OCI-M1 (cell line): Measurements from ENCODE around the gene TRIO.

ENCODE experiments used
- DNase-seq: peaks from one replicate; lab custom pipeline; 2025; lab: John Stamatoyannopoulos, UW

Gene TRIO

DNA sequence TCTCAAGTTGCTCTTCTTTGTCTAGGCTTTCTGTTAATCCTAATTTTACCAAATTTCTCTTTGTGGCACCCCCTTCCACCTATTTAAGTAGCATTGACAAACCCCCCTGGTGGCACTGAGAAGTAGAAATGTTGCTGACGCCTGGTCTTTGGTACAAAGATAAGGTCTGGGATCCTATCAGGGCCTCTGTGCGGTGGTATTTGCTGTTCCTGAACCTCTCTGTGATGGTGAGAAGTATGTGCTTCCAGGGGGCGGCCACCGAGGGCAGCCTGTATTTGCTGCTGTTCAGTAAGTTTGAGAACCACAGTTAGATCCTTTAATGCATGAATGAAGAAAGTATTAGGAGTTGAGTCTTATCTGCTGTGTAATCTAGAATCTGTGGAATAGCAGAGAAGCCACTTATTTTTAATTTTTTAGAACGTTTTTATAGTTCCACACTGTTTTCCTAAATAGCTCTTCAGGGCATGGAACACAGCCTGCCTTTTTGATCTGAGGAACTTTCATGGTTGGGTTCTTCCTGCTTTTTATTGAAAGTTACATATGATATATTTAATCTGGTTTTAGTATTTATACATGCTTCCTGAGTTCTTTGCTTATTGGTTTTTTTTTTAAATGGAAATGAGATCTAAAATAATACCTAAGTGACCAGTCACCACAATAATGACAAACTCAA lies 124.2 kb downstream of the TRIO start:
- DNase-seq = no peak

DNA sequence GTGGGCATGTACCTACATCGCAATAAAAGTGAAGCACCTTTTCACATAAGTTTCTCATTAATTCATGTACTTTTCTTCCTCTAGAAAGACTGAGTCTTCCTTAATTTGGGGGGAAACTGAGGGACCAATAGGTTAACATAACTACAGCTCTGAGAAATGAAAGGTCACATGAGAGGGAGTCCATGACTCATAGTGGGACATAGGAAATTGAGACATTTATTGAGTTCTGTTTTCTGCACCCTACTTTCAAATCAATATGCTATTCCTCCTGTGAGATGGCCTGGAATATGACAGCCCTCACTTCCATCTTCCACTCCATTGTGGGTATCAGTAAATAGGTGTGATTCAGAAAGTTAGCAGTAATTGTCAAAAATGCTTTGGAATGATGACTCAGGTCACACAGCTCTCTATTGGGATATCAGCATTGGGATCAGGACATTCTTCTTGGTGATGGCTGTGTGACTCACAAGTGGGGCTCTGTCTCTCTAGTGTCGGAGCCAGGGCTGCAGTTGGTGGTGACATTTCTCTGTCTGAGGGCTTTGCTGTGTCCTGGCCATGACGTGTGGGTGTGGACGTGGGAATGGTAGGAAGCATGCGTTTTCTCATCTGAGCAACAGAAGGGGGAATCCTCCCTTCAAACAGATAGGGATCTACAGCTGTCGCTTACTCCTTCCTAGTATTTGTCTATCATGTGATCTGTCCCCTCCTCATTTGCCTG lies 125.0 kb downstream of the TRIO start:
- no peak for DNase-seq

DNA sequence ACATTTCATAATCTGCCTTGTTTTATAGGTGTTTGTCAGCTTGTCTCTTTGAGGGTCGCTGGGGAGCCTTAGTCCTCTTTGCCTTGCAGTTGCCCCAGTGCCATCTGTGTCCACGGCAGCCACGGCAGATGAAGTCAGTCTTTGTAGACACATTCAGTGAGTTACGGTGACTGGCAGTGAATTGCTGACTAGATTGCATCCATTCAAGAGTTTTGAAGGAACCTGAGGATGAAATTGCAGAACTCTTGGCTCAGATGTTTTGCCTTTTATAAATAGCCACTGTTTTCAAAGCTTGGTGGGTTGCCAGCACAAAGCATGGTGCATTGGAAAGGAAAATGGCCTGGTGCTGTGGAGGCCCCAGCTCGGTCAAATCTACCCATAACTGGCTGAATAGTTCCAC lies 125.6 kb downstream of the TRIO start:
- DNase-seq = no peak

DNA sequence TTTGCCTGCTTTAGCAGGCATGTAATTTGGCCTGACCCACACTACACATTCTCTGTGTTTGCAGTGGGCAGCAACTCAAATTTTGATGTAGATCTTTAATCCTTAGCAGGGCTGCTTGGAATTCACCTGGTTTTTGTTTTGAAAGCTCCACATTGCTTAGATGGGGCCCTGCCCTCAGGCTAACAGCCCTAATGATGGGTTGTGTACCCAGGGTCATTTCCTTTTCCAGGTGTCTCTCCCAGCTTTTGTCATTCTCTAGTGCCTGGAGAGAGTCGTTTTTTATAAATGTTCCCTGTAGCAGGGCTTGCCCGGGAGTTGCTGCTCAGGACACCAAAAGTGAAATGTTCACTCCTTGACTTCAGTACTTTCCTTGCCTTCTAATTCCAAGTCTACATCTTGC lies 126.3 kb downstream of the TRIO start:
- DNase-seq = no peak

DNA sequence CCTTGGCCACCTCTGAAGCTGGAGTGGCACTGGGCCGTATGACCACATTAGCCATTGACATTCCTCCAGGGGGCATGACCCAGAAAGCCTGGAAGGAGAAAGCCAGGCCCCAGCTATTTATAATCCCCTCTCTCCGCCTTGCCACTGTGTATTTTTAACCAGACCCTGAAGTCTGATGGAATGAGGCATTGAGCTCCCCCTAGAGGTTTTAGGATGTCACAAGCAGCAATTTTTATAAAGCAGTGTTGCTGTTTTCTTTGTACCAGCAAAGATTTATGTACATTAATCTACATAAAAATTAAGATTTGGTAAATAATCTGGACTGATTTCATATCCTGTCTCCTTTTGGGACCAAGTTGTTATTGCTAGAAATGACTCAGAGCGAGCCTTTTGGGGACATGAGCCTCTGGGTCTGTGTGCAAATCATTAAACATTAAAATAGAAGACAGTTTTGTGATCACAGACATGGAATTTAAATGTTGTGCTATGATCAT lies 127.1 kb downstream of the TRIO start:
- DNase-seq = peak; percentile 35

DNA sequence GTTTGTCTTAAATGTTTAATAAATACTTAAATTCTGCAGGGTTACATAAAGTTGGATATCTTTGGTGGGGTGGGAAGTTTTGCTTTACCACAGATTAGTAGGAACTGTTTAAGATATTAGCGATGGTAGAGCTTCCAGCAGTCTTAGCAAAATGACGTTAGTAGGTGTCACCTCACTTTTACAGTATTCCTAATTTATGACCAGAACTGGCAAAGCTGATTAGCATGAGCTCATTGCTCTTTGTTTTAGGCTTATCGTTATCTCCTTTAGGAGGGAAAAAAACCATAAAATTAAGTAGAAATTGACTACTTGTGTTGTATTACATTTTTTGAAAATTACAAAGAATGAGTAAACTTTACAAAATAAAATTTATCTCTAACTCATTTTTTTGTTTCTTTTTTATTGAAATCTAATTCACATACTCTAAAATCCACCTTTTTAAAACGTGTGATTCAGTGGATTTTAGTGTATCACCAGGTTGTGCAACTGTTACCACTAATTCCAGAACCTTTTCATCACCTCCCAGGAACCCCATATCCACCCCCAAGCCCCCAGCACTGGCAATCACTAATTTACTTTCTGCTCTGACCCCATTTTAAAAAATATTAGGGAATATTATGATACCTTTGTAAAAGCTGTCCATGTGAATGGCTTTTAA lies 129.5 kb downstream of the TRIO start:
- no peak for DNase-seq

DNA sequence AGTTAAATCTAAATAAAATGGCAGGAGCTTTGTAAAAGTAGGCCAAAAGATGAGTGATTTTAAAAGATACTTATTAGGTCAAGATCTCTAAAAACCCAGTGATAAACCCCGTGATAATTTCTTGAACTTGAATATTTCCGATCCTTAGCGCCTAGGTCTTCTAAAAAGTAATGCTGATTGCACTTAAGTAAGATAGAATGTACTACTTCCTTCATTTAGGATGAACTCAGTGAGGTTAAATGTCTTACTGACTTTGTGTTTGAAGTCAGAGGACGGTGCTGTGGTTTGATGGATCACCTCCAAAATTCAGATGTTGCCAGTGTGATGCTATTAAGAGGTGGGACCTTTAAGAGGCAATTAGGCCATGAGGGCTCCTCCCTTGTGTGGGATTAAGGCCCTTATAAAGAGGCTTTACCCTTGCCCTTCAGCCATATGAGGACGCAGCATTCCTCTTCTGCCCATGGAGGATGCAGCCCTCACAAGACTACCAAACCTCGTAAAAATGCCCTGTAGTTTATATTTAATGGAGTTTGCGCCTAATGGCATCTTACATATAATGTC lies 130.1 kb downstream of the TRIO start:
- no peak for DNase-seq

DNA sequence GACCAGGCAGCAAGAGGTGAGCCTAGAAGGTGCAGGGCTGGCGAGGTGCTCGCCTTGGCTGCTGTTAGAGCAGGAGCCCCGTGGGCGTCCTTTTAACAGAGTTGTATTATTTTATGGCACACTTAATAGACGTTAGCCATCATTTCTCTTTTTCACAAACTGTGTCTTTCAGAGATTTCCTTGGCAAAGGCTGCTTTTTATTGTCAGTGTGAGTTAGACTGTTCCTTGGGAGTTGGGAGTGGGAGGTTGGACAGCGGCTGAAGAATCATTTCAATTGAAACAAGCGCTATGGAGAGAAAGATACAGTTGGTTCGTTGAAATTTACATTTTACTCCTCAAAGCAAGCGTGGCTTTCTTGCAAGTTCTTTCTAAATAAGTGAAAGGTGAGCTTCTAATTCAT lies 133.2 kb downstream of the TRIO start:
- no peak for DNase-seq

DNA sequence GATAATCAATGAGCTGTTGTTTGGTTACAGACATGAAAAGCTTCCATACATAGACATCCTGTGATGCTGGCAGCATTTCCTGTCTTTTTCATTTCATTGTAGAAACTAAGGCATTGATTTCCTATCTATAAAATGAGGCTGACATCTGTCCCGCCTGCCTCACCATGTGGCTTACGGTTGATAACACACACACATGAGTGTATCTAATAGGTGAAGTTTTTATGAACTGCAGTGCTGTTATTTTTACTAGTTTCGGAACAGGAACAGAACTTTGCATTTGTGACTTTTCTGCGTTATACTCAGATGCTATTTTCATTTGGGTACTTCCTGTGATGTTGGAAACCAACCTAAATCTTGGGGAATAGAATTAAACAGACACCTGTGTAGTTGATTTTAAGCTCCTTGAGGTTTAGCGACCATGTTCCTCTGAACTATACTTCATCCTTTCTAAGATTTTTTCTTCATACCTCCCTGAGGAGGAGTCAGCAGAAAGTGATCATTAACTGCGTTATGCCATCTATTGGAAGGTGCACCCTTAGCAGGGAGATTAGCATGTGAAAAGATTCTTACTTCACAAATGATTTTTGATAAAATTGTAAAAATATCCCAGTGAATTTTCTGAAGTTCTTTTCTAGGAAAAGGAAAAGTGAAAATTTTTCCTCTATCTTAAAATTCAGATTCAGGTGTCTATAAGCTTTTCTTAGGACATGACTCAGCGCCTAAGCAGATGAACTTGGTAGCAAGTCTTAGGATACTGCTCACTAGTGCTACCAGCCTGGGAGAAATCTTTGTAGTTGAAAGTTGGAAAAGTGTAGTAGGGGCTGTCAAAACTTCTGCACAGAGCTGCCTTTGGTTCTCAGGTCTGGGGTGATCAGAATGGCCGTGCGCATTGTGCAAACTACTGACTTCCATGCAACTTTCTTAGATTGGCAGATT lies 134.5 kb downstream of the TRIO start:
- DNase-seq = no peak

DNA sequence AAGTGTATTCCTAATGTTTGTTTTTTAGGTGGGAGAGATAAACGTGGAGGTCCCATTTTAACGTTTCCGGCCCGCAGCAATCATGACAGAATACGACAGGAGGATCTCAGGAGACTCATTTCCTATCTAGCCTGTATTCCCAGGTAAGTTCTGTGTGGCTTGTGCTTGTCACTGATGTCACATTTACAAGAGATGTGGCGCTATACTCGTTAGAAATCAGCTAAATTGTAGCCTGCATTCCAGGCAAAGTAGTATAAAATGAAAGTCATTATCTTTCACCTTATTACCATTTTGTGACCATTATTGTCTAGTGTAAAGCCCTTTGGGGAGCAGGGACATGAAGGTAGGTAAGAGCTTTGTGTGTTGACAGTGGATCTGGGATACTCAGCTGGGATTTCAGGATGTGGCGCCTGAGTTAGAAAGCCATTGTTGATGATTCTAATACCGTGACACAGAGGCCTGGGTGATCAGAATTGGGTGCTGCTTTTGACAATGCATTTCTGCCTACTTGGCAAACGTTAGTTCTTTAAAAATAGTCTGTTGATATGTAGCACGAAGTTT lies 137.2 kb downstream of the TRIO start:
- DNase-seq = no peak

DNA sequence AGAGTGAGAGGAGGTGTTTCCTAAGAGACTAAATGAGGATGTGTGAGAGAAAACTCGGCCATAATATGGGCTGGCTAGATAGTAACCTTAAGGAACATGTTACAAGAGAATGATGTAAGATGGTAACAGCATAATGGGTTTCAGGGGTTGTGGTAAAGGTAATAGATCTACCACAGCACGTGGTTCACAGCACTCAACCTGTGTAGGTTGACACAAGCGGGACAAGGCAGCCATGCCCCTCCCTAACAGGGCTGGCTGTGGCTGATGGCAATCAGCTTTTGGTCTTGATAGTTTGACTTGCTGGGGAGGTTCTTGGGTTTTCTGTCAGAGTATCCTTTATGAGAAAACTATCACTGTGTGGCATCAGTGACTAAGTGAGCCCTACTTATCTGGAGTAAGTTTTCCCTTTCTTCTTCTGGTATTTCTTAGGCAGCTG lies 138.6 kb downstream of the TRIO start:
- peak; percentile 3 for DNase-seq

DNA sequence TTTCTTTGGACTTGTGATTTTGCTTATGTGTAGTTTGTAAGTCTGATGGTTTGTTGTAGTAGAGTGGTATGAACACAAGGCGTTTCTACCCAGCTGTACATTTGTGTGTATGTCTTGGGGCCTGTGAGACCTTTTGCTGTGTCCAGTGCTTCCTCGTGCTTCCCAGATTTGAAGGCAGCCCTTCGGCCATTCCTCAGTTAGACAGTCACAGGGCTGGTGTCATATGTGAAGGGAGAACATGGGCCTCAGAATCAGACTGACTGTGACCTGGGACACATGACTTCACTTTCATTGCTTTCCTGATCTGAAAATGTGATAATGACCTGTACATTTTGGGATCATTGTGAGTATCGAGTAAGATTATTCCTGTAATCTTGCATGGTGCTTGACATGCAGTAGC lies 140.0 kb downstream of the TRIO start:
- no peak for DNase-seq

DNA sequence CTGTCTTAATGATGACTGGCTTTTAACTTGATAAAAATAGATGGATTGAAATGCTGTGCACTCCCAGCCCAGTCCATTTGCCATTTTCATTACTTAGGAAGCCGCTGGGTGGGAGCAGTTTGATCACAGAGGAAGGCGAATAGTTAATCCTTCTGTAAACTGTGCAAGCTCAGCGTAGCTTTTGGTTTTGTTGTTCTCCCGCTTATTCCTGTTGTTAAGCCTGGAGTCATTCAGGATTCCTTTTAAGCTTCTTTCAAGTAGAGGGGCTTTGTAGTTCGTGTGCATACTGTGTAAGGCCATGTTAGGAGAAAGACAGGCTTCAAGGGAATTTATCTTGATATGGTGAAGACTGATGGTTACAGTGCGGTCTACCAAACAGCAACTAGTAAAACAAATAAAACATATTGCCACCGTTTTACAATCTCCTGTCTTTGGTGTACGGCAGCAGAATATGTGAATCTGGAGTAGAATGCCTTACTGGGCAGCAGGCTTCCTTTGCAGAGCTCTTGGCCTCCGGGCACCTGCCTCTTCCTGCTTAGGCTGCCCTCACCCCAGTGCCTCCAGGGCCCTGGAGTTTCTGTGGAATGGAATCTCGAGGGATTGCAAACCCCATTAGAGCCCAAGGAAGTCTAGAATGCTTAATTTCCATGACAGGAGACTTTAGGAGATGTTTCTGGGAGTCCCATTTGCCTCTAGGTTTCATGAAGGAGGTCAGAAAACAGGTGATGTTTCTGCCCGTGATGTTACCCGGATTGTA lies 141.4 kb downstream of the TRIO start:
- DNase-seq = no peak

DNA sequence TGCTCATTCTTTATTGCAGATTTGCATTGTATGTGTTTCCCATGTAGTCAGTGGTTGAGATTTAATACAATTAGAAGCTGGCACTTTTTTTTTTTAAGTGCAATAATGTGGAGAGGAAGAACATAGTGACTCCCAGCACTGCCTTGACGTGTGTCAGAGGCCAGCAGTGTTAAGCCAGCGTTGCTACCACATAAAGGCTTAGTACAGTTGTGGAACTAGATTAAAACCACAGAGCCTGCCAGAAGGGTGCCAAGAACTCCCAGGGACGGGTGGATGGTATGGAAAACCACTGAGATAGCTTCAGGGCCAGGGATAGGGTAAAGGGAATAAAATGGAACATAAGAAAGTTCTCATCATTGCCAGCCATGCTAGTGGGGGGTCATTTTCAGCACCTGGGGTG lies 142.9 kb downstream of the TRIO start:
- no peak for DNase-seq

DNA sequence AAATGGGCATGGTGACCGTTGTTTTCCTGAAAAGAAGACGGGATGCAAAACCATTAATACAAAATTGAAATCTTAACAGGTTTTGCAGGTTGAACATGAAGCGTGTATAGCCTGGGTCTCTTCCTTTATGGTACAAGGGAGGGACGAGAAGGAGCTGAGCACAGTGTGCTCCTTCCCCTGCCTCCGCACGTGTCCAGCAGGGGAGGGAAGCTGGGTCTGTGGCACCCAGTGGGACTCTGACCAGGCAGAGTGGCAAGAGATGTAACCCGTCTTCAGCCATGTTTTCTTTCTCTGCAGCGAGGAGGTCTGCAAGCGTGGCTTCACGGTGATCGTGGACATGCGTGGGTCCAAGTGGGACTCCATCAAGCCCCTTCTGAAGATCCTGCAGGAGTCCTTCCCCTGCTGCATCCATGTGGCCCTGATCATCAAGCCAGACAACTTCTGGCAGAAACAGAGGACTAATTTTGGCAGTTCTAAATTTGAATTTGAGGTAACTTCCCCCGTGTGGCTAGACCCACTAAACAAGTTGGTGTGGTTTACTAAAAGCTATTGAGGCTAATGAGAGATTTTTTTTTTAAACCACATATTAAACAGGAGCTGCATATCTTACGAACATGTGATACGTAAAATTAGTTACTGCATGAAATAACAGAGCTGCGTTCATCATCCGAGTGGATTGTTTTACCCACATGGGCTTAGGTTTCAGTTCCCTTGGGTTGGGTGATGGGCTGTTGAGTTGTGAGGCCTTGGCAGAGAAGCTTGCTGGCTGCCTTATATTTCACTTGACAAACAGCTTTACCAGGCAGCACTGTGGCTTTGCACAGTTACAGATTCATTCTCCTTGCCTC lies 143.7 kb downstream of the TRIO start:
- DNase-seq = no peak

DNA sequence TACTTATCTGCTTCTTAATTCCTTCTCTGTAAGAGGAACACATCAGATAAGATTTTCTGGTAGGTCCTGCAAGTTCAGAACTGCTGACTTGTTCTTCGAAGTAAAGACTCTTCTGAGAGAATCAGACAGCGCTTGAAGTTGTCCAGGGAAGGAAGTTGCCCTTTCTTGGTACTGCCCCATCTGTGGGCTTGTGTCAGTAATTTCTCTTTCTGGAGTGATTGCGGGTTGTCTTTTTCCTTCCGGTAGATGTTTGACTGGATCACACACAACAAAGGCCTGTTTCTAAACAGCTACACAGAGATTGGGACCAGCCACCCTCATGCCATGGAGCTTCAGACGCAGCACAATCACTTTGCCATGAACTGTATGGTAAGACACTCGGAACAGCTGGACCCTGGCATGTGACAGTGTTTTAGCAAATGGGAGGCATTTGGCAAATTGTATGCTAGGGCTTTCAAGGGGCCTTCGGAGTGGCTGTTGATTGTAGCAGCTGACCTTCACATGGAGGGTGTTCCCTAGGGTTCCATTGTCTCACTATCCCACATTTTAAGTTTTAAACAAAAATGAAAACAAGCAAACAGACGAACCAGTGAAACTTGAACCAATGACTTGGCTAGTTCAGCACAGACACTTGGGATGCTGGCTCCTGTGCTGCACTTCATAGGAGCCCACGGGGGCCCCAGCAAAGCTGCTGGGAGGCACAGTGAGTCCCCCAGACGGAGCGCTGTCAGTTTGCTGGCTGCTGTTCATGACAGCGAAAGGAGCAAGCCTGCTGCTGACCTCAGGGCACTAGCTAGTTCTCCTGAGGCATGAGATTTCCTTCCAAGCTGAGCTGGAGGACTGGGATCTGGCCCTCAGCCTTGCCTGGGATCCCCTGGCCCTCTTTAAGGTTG lies 149.9 kb downstream of the TRIO start:
- DNase-seq = no peak

DNA sequence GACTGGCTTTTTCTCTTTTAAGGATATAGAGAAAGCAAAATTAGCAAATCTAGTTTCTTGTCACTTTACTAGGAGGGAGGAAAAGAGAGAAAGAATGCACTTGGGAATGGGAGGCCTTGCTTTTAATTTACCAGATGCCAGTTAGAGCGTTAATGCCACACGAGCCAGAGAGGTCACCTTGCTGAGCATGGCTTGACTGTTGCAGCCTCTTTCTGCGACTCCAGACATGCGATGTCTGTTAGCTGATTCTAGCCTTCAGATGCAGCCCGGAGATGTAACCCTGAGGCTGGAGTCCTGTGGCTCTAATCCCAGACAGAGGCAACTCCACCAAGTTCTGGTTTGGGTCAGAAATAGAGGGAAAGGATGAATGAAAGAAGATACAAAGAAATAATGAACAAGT lies 152.5 kb downstream of the TRIO start:
- DNase-seq = no peak

DNA sequence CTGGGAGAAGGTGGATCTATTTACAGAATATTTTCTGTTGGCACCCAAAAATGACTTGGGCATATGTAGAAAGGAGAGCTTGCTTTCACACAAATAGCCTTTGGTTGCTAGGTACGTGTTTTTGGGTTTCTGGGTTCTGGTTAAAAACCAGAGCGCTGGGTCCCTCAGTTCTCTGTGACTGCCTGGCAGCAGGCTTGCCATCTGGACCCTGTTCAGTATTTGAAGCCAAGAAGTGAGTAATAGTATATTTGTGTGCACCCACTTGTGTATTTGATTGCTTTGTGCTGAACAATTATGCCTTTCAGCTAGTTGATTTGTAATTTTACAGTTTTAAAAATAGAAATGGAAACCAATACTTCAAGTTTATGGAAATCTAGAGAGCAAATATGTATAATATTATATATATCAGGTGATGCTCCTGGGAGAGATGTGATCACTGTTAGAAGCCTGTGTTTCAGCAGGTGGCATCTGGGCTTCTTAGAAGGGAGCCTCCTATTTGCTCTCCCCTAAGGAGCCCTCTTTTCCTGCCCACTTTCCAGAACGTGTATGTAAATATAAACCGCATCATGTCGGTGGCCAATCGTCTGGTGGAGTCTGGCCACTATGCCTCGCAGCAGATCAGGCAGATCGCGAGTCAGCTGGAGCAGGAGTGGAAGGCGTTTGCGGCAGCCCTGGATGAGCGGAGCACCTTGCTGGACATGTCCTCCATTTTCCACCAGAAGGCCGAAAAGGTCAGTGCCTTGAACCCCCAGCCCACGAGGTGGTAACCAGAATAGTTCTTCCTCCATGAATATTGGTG lies 153.6 kb downstream of the TRIO start:
- DNase-seq = no peak
